ENCODE results near the gene CYB561.

CYB561 gene

DNA sequence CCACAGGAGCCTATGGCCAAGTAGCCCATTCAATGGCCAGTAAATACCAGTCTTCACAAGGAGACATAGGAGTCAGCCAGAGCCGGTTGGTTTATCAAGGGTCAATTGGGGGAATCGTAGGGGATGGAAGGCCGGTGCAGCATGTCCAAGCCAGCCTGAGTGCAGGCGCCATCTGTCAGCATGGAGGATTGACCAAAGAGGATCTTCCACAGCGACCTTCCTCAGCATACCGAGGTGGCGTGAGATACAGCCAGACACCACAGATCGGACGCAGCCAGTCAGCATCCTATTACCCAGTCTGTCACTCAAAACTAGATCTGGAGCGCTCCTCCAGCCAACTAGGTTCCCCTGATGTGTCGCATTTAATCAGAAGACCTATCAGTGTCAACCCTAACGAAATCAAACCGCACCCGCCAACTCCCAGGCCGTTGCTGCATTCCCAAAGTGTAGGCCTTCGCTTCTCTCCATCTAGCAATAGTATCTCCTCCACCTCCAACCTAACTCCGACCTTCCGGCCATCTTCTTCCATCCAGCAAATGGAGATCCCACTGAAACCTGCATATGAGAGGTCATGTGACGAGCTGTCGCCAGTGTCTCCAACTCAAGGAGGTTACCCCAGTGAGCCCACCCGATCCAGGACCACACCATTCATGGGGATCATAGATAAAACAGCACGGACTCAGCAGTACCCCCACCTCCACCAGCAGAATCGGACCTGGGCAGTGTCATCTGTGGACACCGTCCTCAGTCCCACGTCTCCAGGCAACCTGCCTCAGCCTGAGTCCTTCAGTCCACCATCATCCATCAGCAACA lies 25.0 kb downstream of the CYB561 start:
- no peak overlapping the region for H3K27ac ChIP-seq
- no peak for DNase-seq (ENCODE audit: low read depth, low spot score)

DNA sequence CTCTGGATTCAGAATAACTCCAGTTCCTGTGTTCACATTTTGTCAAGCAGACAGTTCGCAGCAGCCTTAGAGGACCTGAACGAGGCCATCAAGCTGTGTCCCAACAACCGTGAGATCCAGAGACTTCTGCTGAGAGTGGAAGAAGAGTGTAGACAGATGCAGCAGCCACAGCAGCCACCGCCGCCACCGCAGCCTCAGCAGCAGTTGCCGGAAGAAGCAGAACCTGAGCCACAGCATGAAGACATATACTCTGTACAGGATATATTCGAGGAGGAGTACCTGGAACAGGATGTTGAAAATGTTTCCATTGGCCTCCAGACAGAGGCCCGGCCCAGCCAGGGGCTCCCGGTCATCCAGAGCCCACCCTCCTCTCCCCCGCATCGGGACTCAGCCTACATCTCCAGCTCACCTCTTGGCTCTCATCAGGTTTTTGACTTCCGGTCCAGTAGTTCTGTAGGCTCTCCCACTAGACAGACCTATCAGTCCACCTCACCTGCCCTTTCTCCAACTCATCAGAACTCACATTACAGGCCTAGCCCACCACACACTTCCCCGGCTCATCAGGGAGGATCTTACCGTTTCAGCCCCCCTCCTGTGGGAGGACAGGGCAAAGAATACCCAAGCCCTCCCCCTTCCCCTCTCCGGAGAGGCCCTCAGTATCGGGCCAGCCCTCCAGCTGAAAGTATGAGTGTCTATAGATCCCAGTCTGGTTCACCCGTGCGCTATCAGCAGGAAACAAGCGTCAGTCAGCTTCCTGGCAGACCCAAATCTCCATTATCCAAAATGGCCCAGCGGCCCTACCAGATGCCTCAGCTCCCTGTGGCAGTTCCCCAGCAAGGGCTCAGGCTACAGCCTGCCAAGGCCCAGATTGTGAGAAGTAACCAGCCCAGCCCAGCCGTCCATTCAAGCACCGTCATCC lies 25.9 kb downstream of the CYB561 start:
- no peak for DNase-seq (ENCODE audit: low read depth, low spot score)
- H3K27ac ChIP-seq = no peak overlapping the region

DNA sequence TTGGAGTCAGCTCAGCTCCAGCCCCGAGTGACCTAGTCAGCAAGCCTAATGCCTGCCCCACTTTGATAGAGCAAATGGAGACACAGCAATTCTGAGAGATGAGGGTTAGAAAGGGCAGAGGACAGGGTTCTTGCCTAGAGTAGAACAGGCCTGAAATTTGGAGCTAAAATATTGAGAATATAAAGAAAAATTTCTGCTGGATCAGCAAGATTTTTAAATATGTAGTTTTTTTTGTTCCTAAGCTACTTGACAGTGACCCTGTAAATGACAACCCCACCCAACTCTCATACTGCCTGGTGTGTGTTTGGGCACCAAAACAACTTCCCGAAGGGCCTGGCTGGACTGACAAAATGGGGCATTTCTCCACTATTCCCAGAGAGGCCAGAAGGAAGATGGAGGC lies 26.7 kb downstream of the CYB561 start:
- no peak overlapping the region for H3K27ac ChIP-seq
- no peak for DNase-seq (ENCODE audit: low read depth, low spot score)

DNA sequence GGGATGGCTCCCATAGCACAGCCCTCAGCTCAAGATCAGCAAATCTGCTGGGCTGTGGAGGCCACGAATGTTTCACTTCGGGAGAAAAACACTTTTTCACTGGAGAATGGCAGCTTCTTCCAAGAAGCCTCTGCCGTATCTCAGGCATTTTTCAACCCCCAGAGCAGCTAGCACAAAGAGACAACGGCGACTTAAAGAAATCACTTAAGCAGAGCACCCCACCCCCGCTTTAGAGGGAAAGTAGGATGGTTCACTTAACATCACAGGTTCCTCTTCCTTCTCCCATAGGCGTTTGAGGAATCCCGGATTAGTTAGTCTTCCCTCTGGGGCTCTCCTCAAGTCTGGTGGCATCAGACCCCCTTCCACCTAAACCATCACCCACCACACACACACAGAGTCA lies 27.6 kb downstream of the CYB561 start:
- H3K27ac ChIP-seq = no peak overlapping the region
- DNase-seq (ENCODE audit: low read depth, low spot score) = no peak

DNA sequence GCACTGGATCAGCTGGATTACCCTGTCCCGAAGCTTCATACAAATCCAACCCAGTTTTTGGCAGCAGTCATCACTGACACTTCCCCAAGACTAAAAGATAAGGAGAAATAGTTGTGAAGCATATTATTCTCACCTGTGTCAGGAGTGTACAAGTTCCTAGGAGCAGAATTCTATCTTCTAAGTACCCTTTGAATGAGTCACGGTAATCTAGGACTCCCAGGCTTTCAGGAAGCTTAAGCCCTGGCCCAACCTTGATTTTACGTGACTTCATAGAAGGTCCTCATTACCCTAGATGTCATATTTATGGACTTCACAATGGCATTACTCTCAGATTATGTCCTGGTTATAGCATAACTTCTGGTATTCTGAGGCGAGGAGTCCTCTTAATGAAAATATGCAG lies 31.9 kb downstream of the CYB561 start:
- H3K27ac ChIP-seq = no peak overlapping the region
- DNase-seq (ENCODE audit: low read depth, low spot score) = no peak

DNA sequence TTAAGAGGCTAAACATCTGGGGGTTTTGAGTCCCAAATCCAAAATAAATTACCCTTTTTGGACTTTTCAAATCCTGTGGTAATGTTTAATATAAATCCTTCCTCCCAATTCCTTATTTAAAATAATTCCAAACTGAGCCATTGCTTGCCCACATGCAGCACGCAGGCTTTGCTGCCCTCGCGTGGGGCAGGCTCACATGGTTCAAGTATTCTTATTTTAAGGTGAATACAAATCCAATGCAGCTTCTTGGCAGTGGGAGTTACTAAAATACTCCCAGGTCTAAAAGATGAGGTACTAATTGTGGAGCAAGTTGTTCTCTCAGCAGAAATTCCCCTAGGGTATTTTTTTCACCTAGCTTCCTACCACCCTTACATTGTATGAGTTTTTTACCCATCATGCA lies 33.0 kb downstream of the CYB561 start:
- H3K27ac ChIP-seq = no peak overlapping the region
- no peak for DNase-seq (ENCODE audit: low read depth, low spot score)

DNA sequence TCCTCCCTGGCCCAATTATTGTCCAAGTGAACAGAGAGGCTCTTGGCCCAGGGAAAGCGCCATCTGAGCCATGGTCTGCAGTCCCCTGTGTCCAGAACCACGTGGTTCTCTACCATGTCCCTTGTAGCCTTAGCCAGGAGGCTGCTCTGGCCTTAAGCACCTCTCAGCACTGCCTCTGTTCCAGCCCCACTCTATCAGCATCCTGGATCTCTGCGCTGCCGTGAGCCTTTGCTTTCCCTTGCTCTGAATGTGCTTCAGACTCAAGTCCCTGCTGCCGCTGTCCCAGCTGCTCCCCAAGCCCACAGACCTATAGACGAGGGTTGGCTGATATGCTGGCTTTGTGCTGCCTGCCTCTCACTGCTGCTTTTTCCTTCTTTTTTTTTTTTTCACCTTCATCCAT lies 33.9 kb downstream of the CYB561 start:
- DNase-seq (ENCODE audit: low read depth, low spot score) = no peak

DNA sequence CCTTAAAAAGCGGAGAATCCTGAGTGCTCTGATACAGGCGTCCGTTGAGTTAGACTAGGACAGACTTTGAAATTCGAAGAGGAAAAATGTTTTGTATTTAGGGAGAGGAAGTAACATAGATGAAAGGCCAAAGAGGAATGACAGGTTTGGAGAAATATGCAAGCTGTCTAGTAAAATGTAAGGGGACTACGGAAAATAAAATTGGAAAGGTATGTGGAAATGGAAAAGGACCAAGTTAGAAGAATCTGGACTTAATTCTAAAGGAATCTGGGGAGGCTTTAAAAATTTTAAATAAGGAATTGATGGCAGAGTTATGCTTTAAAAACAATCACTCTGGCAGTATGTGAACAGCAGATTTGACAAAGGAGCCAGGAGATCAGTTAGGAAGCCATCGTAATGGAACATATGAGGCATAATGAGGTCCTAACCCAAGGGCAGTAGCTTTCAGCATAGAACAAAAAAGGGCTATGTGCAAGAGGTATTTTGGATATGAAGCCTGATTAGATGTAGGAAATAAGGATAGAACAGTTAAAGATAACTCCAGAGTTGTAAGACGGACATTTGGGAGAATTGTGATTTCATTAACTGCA lies 38.3 kb downstream of the CYB561 start:
- no peak for DNase-seq (ENCODE audit: low read depth, low spot score)
- no peak overlapping the region for H3K27ac ChIP-seq

More for the DNA sequence above, 33.9 kb downstream of the CYB561 start:
- H3K27ac ChIP-seq = no peak overlapping the region

DNA sequence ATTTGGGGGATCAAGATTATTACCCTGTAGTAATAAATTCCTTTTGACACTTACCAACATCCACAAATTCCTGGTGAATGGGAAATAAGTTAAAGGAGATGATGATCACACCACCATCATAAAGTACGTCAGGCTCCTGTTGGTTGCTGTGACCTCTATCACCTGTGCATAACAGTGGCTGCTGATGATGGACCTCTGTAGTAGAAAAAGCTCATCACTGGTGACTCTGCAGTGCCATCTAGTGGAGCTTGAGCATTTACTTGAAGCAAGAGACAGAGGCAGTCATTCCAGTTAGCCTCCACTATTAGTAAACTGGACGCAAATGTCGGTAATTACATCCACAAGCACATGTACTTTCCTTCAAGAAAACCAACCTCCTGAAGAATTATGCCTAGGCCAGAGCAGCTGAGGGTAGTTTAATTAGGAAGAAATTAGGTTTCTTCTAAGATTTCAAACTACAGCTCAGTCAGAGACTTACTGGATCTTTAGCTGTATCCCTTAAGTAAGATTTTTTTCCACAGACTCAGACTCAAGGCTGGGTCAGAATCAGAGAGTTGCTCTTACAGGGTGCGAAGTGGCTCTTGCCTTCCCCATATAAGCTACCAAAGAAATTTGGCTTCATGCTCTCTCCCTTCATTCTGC lies 39.3 kb downstream of the CYB561 start:
- H3K27ac ChIP-seq = no peak overlapping the region
- DNase-seq (ENCODE audit: low read depth, low spot score) = peak; percentile 37

DNA sequence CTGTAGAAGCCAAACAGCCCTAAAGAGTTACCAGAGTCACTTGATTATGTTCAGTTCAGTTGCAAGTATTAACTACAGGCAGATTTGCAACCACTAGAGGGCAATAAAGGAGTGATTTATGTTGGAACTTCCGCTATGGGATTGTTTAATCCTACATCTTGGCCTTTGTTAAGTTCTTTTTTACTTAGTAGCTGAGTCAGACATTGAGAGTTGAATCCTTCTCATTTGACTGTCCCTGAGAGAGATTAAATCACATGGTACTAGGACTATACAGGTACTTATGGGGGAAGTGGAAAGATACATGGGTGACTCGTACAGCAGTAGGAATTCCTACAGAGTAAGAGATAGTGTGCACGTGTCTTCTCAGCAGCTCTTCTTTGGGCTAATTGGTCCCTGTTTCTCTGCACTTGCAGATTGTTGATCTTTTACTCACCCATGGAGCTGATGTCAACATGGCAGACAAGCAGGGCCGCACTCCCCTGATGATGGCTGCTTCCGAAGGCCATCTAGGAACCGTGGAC lies 40.3 kb downstream of the CYB561 start:
- H3K27ac ChIP-seq = peak overlapping the region; percentile 41
- DNase-seq (ENCODE audit: low read depth, low spot score) = peak; percentile 83

DNA sequence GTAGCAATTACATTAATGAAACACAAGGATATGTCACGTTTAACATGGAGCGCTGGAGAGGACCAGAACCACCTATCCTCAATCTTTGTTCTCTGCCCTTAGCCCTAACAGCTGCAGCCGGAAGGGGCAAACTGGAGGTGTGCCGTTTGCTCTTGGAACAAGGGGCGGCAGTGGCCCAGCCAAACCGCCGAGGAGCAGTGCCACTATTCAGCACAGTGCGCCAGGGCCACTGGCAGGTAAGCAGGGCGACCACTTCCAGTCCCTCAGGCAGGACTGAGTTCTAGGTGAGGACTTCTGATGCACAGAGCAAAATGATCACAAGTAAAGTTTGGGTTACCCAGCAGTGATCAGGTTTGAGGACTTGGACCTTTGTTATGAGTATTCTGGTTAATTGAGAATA lies 41.1 kb downstream of the CYB561 start:
- no peak for DNase-seq (ENCODE audit: low read depth, low spot score)
- peak overlapping the region; percentile 41 for H3K27ac ChIP-seq

DNA sequence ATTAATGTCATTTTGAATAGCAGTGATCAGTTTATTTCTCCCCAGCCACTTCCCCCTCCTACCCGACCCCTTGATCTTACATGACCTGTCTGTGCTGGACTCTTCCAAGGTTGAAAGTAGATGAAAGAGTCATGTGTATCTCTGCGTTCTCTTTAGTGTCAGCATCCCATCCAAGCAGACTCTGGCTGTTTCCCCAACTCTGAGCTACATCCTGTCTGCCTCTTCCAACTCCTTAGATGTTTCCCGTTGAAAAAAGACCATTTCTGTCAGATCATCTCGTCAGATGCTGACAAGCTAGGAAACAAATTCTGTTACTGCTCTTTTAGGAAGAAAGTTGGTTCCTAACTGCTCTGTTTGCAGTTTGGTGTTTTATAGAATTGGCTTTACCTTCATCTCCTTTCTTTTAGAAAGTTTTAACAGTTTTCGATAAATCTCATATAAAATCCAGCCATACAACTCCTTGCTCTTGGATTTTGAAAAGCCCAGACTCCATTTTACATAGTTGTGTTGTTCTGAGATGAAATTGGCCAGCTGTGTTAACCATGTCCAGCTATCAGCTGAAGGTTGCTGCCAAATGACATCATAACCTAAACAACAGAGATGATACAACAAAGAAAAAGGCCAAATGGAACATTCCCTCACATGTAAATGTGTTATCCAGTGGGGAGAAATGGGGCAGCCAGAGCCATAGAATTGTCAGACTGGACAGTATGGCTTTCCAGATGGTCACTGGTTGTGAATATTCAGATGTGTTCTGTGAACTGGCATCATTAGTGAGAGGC lies 43.5 kb downstream of the CYB561 start:
- H3K27ac ChIP-seq = no peak overlapping the region
- DNase-seq (ENCODE audit: low read depth, low spot score) = no peak

DNA sequence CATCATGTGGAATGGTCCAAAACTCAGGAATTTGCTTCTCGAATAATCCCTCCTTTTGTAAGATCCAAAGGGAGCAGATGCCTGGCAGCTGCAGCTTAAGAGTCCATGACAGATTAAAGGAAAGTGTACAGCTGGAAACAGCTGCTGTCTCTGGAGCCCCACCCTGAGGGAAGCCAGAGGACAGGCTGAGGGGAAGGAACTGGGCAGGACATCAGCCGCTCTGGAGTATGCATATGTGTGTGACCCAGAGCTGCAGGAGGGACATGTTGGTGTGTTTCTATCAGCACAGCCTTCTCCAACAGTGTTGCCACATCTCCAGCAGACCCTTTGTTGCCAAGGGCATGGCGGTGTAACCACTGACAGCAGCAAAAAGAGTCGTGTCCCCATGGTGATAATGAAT lies 46.2 kb downstream of the CYB561 start:
- DNase-seq (ENCODE audit: low read depth, low spot score) = no peak
- H3K27ac ChIP-seq = no peak overlapping the region

DNA sequence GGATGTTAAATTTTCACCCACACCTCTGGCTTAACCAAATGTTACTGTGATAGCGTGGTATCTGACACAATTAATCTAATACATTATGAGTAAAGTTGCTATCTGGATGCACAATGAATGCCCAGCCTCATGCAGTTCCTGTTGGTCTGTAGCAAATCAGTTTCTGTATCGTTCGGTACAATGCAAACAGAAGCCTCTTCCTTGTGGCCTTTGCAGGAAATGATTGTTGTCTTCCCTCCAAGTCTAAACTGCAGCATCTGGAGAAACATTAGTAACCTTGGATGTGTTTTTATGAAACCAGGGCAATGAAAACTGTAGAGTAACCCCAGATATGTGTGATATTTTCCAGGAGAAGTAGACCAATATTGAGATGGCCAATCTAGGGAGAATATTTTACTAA lies 46.8 kb downstream of the CYB561 start:
- DNase-seq (ENCODE audit: low read depth, low spot score) = no peak
- no peak overlapping the region for H3K27ac ChIP-seq

DNA sequence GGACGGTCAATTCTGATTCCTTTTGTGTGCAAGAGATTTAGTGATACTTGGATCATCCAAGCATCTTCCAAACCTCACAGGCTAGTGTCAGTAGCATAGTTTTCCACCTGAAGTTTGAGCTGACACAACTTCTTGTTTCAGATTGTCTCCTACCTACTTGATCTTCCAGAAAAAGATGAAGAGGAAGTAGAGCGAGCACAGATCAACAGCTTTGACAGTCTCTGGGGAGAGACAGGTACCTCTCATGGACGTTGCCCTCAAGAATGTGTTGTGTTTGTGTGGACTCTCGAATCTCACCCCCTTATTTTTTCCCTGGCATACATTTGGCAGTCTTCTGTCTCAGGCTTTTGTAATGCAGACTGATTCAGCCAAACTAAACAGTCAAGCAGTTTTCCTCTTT lies 47.4 kb downstream of the CYB561 start:
- no peak overlapping the region for H3K27ac ChIP-seq
- DNase-seq (ENCODE audit: low read depth, low spot score) = no peak

DNA sequence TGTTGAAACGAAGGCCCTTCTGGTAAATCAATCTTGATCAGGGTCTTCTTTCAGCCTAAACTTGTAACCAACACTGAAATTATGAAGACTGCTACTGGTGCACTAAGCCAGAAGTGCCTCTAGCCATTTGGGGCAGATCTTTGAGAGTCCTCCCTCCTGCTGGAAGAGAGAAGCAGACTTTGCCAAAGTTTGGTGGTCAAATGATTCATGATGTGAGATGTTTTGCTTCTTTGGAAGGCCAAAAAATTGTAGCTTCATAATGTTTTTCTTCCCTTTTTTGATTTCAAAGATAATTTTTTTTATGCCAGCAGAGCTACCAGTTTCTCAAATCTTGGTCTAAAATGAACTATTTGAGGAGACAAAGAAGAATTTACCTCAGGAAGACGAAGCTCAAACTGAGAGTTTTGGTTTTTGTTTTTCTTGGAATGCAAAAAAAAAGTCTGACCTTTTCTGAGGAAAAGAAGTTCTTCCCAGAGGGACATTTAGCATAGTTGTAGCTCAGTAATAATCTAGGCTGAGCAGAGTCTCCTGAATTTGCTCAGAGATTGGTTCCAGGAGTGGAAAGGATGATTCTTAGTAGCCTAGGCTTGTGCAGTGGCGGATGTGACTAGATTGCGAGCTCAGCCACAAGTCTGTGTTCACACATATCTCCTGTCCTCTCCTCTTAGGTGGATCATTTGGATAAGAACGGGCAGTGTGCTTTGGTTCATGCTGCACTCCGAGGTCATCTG lies 50.9 kb downstream of the CYB561 start:
- H3K27ac ChIP-seq = no peak overlapping the region

DNA sequence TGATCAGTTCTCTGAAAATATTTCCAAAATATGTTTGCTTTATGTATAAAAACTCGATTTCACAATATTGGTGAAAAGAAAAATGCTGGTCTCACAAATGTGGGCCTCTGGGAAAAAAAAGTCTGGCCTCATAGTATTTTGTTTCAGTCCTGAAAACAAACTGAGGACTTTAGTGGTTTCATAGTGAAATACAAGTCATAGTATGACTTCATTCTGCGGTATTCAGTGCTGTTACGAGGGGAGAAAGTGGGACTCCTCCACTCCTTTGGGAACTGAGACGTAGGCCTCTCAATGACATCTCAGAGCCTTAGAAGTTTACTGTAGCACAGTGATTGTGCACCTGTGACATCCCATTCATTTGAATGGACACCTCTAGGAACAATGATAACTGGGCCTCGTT lies 56.0 kb downstream of the CYB561 start:
- no peak for DNase-seq (ENCODE audit: low read depth, low spot score)
- H3K27ac ChIP-seq = no peak overlapping the region

More for the DNA sequence above, 50.9 kb downstream of the CYB561 start:
- DNase-seq (ENCODE audit: low read depth, low spot score) = no peak

DNA sequence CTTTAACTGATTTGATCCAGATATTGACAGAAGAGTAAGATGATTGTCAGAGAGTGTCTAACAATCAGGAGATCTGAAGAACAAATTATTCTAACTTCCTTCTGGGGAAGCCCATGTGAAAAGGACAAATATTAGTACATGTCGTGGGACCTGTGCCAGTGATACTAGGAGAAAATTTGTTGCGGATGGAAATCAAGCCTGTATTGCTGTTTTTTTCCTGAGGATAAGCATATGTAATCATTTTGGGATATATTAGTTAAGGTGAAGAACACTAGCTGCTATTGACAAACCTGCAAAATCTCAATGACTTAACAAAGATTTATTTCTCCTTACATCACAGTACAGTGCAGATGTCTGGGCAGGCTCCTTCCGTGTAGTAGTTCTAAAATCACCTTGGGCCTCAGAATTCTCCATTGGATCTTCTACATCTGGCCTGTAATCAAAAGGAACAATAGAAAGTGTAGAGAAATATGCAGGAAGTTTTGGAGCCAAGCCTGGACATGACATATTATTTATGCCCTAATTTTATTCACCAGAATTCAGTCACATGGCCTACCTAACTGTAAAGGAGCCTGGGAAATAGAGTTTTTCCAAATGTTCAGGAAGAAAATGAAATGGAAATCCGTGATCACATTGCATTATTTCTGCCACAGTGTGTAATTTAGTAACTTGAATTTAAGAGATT lies 58.3 kb downstream of the CYB561 start:
- H3K27ac ChIP-seq = peak overlapping the region; percentile 22
- no peak for DNase-seq (ENCODE audit: low read depth, low spot score)
